NB4 (cell line): ENCODE data around the gene OR7A10.

Experiments
- CTCF ChIP-seq: IDR thresholded peaks from one replicate; pipeline ENCODE4 v1.5.1; 2012; ENCODE audit warnings: low read depth, low read length
- MAX ChIP-seq: IDR thresholded peaks from 2 replicates; pipeline ENCODE4 v1.6.1; 2011; ENCODE audit warnings: low read depth, low read length
- POLR2A ChIP-seq: IDR thresholded peaks from 2 replicates; pipeline ENCODE4 v1.6.1; 2011; ENCODE audit warnings: mild to moderate bottlenecking; ENCODE audit not compliant: insufficient read length; ENCODE audit errors: extremely low read depth

- TF ChIP-seq POLR2A (no peak), CTCF (no peak), MAX (no peak)
These were observed 30.1 kb downstream of the OR7A10 start for GRCh38 chr19:14818588-14818987.
